Activated CD4-positive, alpha-beta T cell treated with anti-CD3 and anti-CD28 coated beads, Interleukin-10, Interleukin-2, amounts not matched to agents 100 ng/mL and 50 ng/mL, durations not matched to agents 16 hours and 8 hours (primary cell): ENCODE results near the gene GPR18.

ENCODE experiments used
- DNase-seq: peaks from one replicate; pipeline ENCODE4 v3.0.0-alpha.2; 2020

Gene GPR18

DNA sequence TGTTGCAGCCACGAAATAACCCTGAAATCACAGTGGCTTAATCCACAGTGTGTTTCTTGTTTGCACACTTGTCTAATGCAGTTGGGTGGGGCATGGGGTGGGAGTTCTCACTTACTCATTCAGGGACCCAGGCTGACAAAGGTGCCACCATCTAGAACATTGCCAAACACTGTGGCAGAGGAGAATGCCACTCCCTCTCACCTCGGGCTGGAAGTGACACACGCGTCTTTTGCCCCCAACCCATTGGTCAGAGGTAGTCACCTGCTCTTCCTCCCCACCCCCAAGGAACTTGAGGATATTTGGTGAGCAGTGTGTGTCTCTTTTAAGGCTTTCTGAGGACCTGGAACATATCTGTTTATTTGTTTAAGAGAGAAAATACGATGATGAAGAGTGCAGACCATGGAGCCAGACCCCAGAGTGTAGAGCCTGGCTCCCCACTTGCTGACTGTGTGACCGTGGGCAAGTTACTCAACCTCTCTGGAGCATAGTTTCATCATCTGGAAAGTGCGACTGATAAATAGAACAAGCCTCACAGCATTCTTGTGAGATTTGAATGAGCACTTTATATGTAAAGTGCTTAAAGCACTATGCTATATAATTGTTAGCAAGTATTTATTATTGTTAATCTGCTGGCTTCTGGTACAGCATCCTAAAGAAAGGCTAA, 31.6 kb upstream of the GPR18 start:
- peak; percentile 95 for DNase-seq

DNA sequence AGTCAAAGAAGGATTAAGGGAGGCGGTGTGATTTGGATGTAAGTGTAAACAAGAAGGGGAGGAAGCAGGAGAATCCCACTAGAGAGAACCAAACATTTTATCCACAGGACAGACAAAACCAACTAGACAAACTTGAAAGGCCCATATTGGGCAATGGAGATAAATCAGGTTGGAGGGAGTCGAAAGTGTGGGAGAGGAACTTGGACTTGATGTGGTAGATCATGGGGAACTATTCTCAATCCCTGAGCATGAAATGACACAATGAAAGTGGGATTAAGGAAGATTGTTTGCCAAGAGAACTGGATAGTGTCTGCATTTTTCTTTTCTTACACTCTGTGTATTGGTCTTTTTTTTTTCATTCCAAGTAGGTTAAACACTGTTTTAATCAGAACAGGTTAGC, 31.1 kb upstream of the GPR18 start:
- no peak for DNase-seq

DNA sequence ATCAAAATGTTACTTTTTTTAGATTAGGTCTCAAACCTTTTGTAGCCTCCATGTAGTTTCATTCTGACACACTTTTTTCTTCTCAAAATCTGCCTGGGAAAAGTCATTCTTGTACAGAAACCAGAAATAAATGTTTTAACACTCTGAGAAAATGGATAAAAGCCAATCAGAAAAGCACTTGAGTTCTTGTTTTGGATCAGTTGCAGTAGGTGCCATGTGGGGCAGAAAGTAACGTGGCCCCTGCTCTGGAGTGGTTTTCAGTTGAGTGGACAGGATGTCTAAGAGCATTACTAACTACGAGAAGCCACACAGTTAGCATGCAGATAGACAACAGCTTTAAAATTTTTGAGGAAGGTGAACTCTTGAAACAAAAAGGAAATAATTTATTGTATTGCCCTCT, 29.9 kb upstream of the GPR18 start:
- peak; percentile 93 for DNase-seq

DNA sequence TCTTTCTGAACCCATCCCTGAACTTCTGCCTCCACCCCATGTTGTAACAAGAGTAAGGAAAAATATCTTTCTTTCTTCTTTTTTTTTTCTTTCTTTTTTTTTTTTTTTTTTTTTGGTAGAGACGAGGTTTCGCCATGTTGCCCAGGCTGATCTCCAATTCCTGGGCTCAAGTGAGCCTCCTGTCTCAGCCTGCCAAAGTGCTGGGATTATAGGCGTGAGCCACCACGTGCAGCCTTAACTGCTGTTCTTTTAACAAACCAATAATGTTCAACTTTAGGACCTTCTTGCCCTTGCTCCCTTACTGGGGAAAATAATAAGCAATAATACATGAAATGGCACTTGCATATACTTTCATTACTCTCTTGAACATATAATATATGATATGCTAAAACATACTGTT, 29.4 kb upstream of the GPR18 start:
- DNase-seq = no peak

DNA sequence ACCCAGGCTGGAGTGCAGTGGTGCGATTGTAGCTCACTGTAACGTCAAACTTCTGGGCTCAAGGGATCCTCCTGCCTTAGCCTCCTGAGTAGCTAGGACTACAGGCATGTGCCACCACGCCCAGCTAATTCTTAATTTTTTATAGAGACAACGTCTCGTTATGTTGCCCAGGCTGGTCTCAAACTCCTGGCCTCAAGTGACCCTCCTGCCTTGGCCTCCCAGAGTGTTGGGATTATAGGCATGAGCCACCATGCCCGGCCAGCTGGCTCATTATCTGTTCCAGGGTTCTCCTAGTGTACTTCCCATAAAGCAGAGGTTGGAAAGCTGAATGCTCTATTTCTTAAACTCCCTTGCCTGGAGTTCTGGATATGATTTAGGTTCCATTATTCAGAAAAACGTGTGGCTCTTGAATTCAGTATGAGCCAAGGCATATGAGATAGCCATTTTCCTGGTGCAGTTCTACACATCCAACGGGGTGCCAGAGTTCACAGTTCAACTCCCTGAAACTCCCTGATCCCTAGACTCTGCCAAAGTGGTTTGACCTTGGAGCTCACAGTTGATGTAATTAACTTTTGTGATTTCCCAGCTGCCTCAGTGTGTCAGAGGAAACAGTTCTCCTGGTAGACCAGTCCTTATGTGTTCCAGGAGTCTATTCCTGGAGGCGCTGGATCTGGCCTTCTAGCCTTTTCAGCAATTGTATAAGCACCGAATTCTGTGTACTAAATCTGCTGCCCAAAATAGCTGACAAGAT, 27.4 kb upstream of the GPR18 start:
- no peak for DNase-seq

DNA sequence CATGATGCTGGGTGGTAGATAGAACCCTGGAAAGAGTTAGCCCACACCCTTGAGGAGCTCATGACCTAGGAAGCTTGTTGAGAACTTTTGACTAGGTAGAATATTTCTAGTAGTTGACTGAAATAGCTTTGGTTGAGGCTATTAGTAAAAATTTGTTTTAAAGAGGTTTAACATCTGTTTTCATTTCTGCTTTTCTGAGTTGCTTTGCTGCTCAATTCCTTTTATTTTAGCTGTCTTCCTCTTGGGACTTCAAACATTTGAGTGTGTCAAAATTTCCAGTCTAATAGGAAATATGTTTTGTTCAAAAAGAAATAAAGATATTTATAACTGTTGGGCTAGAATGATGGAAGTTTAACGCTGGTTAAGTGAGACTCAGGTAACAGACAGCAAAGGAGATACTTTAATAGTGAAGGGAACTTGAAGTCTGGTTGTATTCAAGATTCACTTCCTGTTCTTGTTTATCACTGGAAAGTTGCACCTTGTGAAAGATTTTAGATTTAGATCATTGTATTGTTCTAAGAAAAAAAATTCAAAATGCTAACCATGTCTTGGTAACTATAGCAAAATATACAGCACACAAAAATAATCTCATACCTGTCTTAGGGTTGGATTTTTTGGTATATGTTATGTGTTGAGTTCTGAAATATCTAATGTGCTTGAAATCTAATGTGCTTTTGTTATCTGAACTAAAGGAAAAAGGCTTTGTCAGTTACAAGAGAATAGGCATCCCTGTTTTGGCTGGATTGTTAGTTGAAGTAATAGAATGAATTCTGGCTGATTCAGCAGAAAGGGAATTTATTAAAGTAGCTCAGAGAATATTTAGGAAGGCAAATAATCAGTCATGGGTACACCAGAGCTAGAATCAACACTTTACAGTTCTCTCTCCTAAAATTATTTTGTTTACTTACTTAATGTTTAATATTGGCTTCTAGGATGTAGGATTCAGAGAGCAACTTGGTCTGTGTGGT, 24.4 kb upstream of the GPR18 start:
- no peak for DNase-seq

DNA sequence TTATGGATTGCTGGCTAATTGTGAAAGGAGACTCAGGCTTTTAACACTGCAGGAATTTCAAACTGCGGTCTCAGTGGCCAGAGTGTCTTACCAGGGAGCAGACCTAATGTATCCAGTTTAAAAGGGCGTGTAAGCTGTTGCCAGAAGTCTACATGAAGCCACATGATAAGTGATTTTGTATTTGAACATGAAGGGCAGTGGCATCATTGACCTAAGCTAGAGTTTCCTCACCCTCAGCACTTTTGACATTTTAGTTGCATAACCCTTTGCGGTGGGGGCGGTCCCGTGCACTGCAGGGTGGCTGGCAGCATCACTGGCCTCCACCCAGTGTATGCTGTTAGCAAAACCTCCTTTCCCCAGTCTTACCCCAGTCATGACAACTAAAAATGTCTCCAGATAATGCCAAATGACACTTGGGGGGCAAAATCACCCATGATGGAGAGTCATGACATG, 23.7 kb upstream of the GPR18 start:
- peak; percentile 70 for DNase-seq

DNA sequence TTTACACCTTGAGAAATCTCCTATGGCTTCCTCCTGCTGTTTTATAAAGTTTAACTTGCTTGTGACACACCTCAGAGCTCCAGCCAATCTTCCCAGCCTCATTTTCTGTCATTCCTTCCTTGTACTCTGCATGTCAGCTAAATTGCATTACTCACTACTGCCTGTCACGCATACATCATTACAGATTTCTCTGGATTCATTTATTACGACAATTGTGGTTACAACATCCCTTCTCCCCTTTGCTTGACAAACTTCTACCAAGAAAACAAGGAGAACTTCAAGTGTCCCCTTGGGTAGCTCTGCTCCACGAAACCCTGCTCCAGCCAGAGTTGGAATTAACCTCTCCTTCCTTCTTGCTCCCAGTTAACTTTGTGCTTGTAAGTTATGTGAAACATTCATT, 22.0 kb upstream of the GPR18 start:
- no peak for DNase-seq

DNA sequence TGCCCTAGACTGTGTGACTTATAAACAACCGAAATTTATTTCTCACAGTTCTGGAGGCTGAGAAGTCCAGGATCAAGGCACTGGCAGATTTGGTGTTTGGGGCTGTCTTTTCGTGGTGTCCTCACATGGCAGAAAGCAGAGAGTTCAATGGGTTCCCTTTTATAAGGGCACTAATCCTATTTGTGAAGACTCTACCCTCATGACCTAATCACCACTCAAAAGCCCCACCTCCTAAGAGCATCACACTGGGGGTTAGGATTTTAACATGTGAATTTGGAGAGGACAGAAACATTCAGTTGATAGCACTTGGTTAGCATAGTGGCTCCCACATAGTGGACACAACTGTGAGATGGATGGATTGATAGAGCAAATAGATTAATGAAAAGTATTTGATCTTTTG, 21.5 kb upstream of the GPR18 start:
- no peak for DNase-seq

DNA sequence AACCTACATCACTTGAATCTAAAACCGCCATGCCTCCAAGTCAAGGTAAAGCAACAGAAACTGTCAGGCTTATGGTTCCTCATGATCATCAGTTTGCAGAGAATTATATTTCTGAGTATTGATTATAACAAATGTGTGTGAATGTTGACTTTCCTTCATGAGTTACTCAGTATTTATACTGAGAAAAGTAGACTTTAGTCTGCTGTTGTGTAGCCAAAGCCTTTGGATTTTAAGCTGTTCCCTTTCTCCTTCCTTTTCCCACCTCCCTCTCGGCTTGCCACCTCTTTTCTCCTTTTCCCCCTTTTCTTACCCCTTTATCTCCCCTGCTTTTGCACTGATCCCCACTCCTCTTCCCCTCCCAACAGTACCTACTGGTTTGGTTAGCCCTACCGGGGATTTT, 20.7 kb upstream of the GPR18 start:
- DNase-seq = no peak

DNA sequence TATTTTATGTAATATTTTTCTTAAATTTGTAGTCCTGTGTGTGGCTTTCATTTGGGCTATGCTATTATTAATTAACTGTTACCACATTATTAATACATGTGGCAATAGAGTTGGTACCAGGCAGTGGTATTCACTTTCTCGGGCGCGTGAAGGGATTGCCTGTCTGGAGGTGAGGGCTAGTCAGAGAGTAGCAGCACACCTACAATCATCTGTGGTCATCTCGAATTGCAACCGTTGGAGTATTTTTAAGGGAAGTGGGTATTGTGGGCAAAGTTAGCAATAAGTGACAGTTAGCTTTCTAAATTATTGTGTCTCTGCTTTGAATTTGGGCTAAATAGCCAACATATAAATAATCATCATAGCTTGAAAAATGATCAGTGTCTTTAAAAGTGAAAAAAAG, 20.0 kb upstream of the GPR18 start:
- peak; percentile 62 for DNase-seq

DNA sequence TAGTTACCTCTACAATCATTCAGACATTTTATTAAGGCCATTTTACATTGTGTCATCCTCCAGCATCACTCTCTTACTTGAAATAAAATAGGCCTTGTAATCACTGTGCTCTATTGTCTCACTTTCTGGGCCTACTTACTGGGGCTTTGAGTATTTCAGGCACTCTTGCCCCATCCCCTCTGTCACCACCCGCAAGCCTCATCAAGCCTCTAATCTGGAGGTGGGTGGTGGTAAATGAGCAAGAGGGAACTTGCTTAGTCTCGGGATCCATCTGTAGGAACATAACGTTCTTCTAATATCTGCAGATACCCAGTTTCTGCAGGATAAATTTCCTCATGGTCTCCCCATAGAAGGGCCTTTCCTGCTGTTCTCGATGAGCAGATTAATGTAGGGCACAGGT, 19.4 kb upstream of the GPR18 start:
- DNase-seq = no peak

DNA sequence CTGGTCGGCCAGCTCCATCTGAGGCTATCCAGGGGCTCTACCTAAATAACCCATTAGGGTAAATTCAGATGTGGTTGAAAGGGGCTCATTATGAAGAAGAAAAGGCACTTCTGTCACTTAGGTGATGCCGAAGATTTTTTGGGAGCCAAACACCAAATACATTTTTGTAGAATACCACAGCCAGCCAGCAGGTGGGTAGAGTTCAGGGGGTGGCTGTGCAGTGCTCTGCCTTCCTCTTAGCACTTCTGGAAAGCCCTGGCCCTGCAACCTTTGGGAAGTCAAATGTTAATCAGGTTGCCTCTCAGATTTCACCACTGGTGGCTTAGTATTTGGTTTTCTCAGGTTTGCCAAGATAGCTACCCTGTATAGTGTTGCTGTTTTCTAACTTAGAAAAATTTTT, 18.5 kb upstream of the GPR18 start:
- DNase-seq = no peak

DNA sequence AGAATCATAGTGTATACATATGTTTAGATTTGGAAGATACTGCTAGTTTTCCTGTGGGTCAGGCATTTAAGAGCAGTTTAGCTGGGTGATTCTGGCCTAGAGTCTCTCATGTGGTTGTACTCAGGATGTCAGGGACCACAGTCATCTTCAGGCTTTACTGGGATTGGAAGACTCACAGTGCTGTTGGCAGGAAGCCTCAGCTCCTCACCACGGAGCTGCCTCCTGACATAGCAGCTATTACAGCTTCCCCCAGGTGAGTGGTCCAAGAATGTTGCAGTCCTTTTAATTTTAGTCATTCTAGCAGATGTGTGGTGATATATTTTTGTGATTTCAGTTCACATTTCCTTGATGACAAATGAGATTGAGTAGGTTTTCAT, 16.9 kb upstream of the GPR18 start:
- DNase-seq = peak; percentile 83

DNA sequence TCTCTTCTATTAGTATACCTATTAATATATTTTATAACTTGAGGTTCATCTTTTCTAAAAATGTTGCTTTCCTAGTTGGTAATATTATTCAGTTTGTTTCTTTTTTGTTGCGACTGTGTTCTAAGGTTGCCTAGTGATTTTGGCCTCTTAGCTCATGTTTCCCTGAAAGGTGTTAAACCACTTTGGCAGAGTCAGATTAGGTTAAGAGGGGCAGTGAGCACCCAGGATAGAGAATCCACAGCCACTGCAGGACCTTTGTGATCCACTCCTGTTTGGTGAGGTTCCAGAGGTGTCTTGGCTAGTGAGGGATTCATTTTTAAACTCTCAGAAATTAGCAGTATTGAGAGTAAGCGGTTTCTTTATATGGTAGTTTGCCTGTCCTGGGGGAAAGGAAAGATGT, 14.9 kb upstream of the GPR18 start:
- no peak for DNase-seq

DNA sequence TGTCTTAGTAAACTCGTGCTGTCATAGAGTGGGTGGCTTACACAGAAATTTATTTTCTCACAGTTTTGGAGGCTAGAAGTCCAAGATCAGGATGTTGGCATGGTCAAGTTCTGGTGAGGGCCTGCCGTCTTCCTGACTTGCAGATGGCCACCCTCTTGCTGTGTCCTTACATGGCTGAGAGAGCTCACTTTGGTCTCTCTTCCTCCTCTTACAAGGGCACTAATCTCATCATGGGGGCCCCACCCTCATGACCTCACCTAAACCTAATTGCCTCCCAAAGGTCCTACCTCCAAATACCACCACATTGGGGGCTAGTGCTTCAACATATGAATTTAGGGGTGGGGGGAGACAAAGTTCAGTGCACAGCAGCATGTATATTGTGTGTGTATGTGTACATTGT, 14.3 kb upstream of the GPR18 start:
- no peak for DNase-seq

DNA sequence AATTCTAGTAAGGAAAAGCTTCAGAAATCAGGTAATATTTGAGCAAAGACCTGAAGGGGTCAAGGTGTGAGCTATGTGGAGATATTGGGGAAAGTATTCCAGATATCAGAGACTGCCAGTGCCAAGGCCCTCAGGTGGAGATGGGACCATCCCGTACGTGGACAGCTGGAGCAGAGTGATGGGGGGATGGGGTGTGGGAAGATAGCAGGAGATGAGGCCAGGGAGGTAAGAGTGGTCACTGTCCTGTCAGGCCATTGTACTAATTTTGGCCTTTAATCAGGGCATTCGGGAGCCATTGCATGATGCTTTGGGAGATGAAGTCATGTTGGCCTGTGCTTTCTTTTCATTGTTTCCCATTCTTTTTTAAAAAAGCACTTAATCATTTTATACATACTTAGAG, 13.1 kb upstream of the GPR18 start:
- DNase-seq = no peak

DNA sequence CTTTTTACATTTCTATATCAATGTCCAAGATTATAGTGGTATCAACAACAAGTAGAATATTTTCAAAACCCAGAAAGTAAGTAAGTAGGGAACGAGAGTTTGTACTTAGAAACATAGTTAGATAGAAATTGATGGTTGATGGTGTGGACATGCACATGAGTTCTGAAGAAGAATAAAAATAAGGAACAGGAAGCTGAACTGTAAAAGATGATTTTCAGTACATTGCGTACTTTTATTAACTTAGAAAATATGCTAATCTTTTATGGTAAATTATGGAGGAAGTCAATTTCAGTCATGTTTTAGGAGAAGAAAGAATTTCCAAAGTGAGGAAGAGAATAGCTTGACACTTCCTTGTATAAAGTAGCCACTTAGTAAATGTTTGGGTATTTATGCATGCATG, 12.3 kb upstream of the GPR18 start:
- DNase-seq = no peak

DNA sequence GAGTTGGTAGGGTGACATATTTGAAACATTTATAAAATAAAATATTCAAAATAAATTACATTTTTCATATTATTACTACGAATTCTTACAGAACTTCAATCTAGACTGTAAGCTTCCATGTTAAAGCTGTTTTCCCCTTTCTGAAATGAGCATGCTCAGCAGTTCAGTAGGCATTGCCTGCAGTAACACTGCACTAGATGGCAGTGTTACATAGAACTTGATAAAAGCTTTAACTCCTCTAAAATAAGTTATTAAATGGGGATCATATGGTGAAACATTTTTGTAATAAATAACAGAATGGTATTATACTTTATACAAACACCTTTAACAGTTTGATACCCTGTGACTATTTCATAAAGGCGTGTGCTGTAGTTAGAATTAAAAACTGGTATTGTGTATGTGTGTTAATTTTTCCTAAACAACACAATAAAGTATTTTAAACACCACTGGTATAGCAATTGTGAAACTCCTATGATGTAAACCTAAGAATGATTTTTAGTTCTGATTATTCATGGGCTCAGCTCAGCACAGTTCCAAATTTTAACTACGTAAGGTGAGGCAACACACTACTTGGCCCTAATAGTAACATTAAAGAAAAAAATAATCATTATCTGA, 11.6 kb upstream of the GPR18 start:
- peak; percentile 70 for DNase-seq

DNA sequence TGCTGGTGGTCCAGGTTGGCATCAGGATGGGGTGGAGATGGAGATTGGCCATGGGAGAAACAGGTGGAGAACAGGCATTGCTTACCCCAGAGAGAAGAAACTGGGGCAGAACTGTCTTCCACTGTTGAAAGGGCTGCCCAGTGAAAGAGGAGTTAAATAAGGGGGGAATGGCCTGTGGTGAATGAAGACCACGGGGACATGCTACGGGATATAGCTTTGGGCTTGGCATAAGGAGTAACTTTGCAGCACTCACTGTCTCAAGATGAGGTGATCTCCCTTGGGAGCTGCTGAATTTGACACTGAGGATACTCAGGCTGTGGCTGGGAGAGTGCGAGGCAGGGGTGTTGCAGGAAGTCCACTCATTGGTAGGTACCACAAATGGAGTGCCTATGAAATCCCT, 10.6 kb upstream of the GPR18 start:
- DNase-seq = no peak

DNA sequence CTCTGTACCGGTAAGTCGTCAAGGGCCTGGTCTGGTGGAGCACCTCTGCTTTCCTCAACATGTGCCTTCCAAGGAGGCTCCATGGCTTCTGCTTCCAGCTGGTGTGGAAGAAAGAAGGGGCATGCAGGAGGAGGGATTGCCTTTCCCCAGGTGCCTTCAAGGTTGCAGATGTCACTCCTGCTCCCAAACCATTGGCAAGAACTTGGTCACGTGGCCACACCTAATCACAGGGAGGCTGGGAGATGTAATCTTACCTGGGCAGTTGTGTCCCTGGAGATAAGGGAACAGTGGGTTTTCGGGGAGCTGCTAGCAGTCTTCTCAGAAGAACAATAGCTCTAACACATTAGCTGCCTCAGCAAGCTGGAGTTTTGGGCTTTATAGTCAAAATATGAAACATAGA, 9.7 kb upstream of the GPR18 start:
- no peak for DNase-seq

DNA sequence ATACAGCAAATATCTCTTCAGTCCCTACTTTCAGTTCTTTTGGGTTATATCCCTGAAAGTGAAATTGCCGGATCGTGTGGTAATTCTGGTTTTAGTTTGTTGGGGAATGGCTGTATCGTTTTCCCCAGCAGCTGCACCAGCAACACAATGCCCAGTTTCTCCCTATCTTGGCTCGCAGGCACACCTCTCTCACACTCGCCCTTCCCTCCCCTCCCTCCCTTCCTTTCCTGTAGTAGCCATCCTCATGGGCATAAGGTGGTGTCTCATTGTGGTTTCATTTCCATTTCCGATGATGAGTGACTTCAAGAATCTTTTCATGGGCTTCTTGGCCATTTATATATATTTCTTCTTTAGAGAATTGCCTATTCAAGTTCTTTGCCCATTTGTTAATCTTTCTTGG, 8.6 kb upstream of the GPR18 start:
- no peak for DNase-seq

DNA sequence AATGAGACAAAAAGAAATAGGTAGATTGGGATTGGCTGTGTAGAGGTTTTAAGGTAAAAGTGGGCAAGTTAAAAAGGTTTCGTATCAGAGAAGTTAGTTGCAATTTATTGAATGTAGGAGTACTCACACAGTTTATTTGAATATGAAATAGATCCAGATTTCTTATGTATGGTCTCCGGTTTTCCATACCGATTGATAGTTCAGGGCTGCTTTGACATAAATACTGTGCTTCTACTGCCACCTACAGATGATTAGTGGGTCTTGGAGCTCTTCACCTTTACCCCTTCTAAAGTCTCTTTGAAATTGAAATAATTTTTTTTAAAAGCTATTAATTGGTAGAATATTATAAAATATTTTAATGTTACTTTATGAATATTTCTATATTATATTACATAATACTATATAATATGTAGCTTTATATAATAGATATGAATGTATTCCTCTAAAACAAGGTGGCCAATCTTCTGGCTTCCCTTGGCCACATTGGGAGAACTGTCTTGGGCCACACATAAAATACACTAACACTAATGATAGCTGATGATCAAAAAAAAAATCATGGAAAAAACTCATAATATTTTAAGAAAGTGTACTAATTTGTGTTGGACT, 7.7 kb upstream of the GPR18 start:
- peak; percentile 69 for DNase-seq
